CD8-positive, alpha-beta memory T cell (primary cell): ENCODE results near the gene CLCF1. TPM values are rescaled to one million over a fixed set of nuclear protein-coding genes. Genes with fewer than 3 reads are reported as not detected.

Experiments
- CTCF ChIA-PET: fragments of 350-600 bp; sonication (Branson Sonifier 250); formaldehyde crosslinking; loops from one replicate; lab custom pipeline; 2021; ENCODE audit warnings: antibody characterized with exemption; lab: Charles Lee
- POLR2A ChIA-PET: fragments of 350-600 bp; sonication (Branson Sonifier 250); formaldehyde crosslinking; loops from one replicate; lab custom pipeline; 2021; ENCODE audit warnings: antibody characterized with exemption; lab: Charles Lee
- DNase-seq, 5 donors: peaks; one replicate each; pipeline versions ENCODE4 v3.0.0 to v3.0.0-alpha.2; 2020 to 2022; ENCODE audit warnings: mixed read lengths in 1 of 5
- H3K27ac ChIP-seq: one replicate; pipeline ENCODE4 v1.7.0; 2013; ENCODE audit warnings: low read depth, mild to moderate bottlenecking, low read length, moderate library complexity
- H3K27me3 ChIP-seq: 2 replicates; pipeline ENCODE4 v1.7.0; 2013; ENCODE audit warnings: low read length, mild to moderate bottlenecking; ENCODE audit not compliant: insufficient read depth, poor library complexity, severe bottlenecking
- H3K36me3 ChIP-seq: 2 replicates; pipeline ENCODE4 v1.7.0; 2013; ENCODE audit warnings: mild to moderate bottlenecking, low read length, moderate library complexity; ENCODE audit not compliant: insufficient read depth
- H3K4me1 ChIP-seq: 2 replicates; pipeline ENCODE4 v1.7.0; 2013; ENCODE audit warnings: mild to moderate bottlenecking, low read length, moderate library complexity; ENCODE audit not compliant: insufficient read depth
- H3K4me3 ChIP-seq: 2 replicates; pipeline ENCODE4 v1.7.0; 2013; ENCODE audit warnings: mild to moderate bottlenecking, low read length
- H3K9me3 ChIP-seq: 2 replicates; pipeline ENCODE4 v1.7.0; 2013; ENCODE audit warnings: mild to moderate bottlenecking, low read length
- H3K27ac Mint-ChIP-seq, 8 donors: one replicate each; pipeline ENCODE4 v1.8.0; 2020 to 2021; ENCODE audit warnings: mixed read lengths in 8 of 8, mild to moderate bottlenecking in 6 of 8, inconsistent platforms in 3 of 8, moderate library complexity in 3 of 8
- H3K27me3 Mint-ChIP-seq, 2 donors: one replicate each; pipeline ENCODE4 v1.8.0; 2020 to 2021; ENCODE audit warnings: mixed read lengths in 2 of 2, mild to moderate bottlenecking in 1 of 2, moderate library complexity in 1 of 2
- H3K36me3 Mint-ChIP-seq, 3 donors: one replicate each; pipeline ENCODE4 v1.8.0; 2020 to 2021; ENCODE audit warnings: mixed read lengths in 3 of 3, inconsistent platforms in 1 of 3, mild to moderate bottlenecking in 1 of 3
- H3K4me1 Mint-ChIP-seq, 3 donors: one replicate each; pipeline ENCODE4 v1.8.0; 2020 to 2021; ENCODE audit warnings: mixed read lengths in 3 of 3, inconsistent platforms in 1 of 3, mild to moderate bottlenecking in 1 of 3
- H3K4me3 Mint-ChIP-seq, 7 donors: one replicate each; pipeline ENCODE4 v1.8.0; 2020 to 2021; ENCODE audit warnings: mixed read lengths in 7 of 7, mild to moderate bottlenecking in 6 of 7, moderate library complexity in 4 of 7, inconsistent platforms in 2 of 7
- H3K9me3 Mint-ChIP-seq, 5 donors: one replicate each; pipeline ENCODE4 v1.8.0; 2020 to 2022; ENCODE audit warnings: mixed read lengths in 5 of 5, mild to moderate bottlenecking in 3 of 5, moderate library complexity in 2 of 5, inconsistent platforms in 1 of 5
- polyA plus RNA-seq: library from polyadenylated mRNA; unstranded; fragments of 300-500 nt; fragmentation: Illumina TruSeq; gene quantifications from one replicate; pipeline ENCODE4 v1.2.3, GENCODE V29; 2021
- total RNA-seq, 2 experiments: library from RNA; stranded (reverse); gene quantifications; one replicate each; pipeline ENCODE4 v1.2.3, GENCODE V29; 2021

The CLCF1 gene
- total and polyA plus RNA-seq, 3 experiments from 2014 or later: 3.5 to 4.6 (median 4.2) TPM

DNA sequence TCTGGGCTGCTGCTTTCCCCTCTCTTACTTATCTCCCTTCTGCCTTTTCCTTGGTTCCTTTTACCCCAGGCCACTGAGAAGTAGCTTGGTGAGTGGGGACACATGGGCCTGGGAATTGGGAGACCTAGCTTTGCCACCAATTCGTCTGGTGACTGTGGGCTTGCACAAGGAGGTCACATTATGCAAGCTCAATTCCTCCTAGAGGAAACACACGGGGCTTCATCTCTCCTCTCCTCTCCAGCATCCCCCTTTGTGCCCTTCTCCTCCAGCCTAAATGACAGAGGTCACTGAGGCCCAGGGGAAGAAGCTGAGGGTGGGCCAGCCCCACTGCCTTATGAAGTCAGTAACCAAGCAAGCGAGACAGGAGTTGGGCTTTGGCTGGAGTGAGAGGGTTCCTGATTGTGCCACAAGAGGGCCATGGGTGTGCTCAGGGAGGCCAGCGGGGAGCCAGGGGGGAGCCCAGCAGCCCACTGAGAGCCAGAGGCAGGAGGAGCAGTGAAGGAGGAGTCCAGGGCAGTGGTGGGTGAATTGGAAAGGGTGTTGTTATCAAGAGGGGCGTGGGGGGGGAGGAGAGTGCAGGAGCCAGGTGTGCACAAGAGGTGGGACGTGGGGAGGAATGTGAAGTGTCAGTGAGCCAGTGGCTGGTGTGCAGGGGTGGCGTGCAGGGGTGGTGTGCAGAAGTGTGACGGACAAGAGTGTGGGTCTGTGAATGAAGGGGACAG is 2.0 kb downstream of the CLCF1 start:
- Histone ChIP-seq H3K27ac (peak overlapping the region; percentile 24), H3K4me3 (peak overlapping the region; percentile 34), H3K9me3 (no peaks in the 10 kb centered on the region), H3K4me1 (peaks cover 60% of the 10 kb centered on the region), H3K36me3 (no peaks in the 10 kb centered on the region), H3K27me3 (peaks cover 3% of the 10 kb centered on the region)
- ChIA-PET POLR2A (interaction anchor here (1.3 to 3.2 kb wide), 4 partner anchors 10 to 30 kb away, joined by 3 to 15 read pairs (median 5); partner anchors contain the start of genes POLD4 and PPP1CA), CTCF (interaction anchor here (0.9 to 25.1 kb wide), 11 partner anchors 13 to 134 kb away, joined by 3 to 860 read pairs (median 4); partner anchors contain the start of genes PITPNM1, POLD4 and TBC1D10C)
- Mint-ChIP-seq H3K36me3 (peaks cover 0 to 8% (median 0%) of the 10 kb centered on the region in 3 donors), H3K9me3 (peaks cover 0 to 4% (median 0%) of the 10 kb centered on the region in 5 donors), H3K27me3 (peaks cover 0 to 5% of the 10 kb centered on the region in 2 donors), H3K4me3 (peak overlapping the region; percentile 82 to 95 (median 90)), H3K27ac (peak overlapping the region; percentile 78 to 99 (median 92)), H3K4me1 (peaks cover 57 to 84% (median 62%) of the 10 kb centered on the region in 3 donors)
- peak in 1 of 5 donors; percentile 34 for DNase-seq

DNA sequence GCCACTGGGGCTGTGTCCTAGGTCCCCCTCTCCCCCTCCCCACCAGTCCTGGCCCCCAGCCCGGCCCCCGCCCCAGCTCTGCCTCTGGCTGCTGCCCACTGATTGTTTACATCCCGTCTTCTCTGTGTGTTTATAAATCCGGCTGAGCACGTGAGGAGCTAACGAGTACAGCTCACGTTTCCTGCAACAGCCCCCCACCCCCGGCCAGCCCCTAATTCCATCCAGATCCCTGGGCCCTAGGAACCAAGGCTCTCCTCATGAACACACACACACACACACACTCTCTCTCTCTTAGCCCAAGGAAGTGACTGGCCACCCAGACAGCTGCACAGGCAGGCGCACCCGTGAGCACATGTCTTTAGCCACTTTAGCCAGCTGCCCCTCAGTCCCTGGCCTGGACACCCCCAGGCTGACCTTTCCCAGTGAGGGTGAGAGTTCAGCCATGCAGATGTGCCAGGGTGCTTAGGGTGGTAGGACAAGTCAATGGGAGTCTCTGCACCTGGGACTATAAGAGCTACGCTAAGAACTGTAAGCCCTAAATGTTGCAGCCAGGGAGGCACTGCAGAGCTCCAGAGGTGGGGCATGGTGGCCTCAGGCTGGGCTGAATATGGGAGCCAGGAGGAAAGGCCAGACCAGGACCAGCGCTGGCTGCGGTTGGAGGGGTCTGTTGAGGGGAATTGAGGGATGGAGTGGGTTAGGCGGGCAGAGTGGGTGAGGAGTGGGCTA is 2.9 kb downstream of the CLCF1 start:
- H3K4me3 Mint-ChIP-seq: peak overlapping the region; percentile 69 to 95 (median 82)

DNA sequence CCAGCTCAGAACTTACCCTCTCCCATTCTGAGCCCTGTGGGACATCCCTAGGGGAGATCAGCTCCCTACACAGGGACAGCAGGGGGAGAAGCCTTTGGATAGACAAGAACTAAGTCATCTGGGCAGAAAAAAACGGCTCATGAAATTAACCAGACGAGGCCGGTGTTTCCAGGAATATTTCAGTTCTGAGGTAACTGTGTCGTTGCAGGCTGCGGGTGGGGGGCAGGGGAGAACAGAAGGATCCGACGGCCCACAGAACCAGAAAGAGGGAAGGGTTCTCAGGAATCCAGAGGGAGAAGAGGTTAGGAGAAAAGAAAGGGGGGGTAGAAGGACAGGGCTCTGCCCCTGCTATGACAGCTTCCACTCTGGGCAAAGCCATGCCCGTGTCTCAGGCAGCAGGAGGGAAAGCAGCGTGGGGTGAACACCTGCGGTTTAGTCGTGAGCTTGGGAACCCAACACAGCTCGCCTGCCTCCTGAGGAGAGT is 3.6 kb downstream of the CLCF1 start:
- POLR2A ChIA-PET: interaction anchor here (0.8 to 3.2 kb wide), 4 partner anchors 16 to 81 kb away, joined by 3 to 15 read pairs (median 6); partner anchors contain the start of genes ANKRD13D, POLD4 and PPP1CA
- H3K4me3 Mint-ChIP-seq: peak overlapping the region in 6 of 7 donors; percentile 52 to 85 (median 76)

More for the DNA sequence above, 2.9 kb downstream of the CLCF1 start:
- peaks cover 63 to 84% (median 67%) of the 10 kb centered on the region in 3 donors for H3K4me1 Mint-ChIP-seq
- peaks cover 3% of the 10 kb centered on the region for H3K27me3 ChIP-seq
- H3K36me3 ChIP-seq: no peaks in the 10 kb centered on the region
- no peaks in the 10 kb centered on the region for H3K9me3 ChIP-seq
- peak overlapping the region; percentile 12 to 95 (median 80) for H3K27ac Mint-ChIP-seq
- CTCF ChIA-PET: interaction anchor here (0.9 to 25.1 kb wide), 13 partner anchors 12 to 135 kb away, joined by 3 to 860 read pairs (median 4); partner anchors contain the start of genes PITPNM1, POLD4 and TBC1D10C
- H3K36me3 Mint-ChIP-seq: peaks cover 0 to 16% (median 0%) of the 10 kb centered on the region in 3 donors
- no peak overlapping the region for H3K4me3 ChIP-seq
- no peak for DNase-seq
- H3K27ac ChIP-seq: peak overlapping the region; percentile 24
- peaks cover 0 to 5% of the 10 kb centered on the region in 2 donors for H3K27me3 Mint-ChIP-seq
- H3K9me3 Mint-ChIP-seq: peaks cover 0 to 4% (median 0%) of the 10 kb centered on the region in 5 donors
- POLR2A ChIA-PET: interaction anchor here (0.8 to 3.2 kb wide), 6 partner anchors 11 to 82 kb away, joined by 3 to 15 read pairs (median 5); partner anchors contain the start of genes ANKRD13D, POLD4 and PPP1CA
- H3K4me1 ChIP-seq: peaks cover 54% of the 10 kb centered on the region

DNA sequence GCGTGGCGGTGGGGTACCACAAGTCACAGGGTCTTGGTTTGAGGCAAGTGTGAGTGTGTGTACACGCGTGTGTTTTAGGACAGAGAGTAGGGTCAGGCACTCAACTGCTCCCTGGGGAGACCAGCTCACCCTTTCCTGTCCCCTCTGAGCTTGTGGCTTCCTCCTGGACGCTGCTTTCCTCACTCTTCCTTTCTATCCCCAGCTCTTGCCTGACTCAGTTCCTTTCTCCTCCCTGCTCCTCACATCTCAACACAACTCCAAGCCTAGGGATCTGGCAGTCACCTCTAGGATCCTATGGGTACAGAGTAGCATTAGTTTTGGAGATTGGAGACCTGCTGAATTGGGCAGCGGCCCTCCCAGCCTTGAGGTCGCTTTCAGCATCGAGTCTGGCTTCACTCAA is 4.1 kb downstream of the CLCF1 start:
- DNase-seq: no peak
- Histone ChIP-seq H3K36me3 (no peaks in the 10 kb centered on the region), H3K4me1 (peaks cover 59% of the 10 kb centered on the region), H3K27ac (no peak overlapping the region), H3K9me3 (no peaks in the 10 kb centered on the region), H3K4me3 (no peak overlapping the region), H3K27me3 (no peaks in the 10 kb centered on the region)
- Mint-ChIP-seq H3K27me3 (peaks cover 0 to 5% of the 10 kb centered on the region in 2 donors), H3K9me3 (peaks cover 0 to 4% (median 0%) of the 10 kb centered on the region in 5 donors), H3K4me1 (peaks cover 66 to 84% (median 71%) of the 10 kb centered on the region in 3 donors), H3K36me3 (peaks cover 0 to 27% (median 2%) of the 10 kb centered on the region in 3 donors), H3K27ac (peak overlapping the region in 7 of 8 donors; percentile 43 to 91 (median 72)), H3K4me3 (peak overlapping the region; percentile 30 to 85 (median 76))
- ChIA-PET CTCF (interaction anchor here (9.2 to 25.1 kb wide), 2 partner anchors 11 to 15 kb away, joined by 113 to 860 read pairs; partner anchors contain the start of gene POLD4), POLR2A (interaction anchor here (1.6 to 3.2 kb wide), 2 partner anchors 16 to 23 kb away, joined by 5 to 15 read pairs; partner anchors contain the start of gene POLD4)

More for the DNA sequence above, 3.6 kb downstream of the CLCF1 start:
- no peak for DNase-seq
- peaks cover 59% of the 10 kb centered on the region for H3K4me1 ChIP-seq
- no peaks in the 10 kb centered on the region for H3K9me3 ChIP-seq
- Mint-ChIP-seq H3K27me3 (peaks cover 0 to 5% of the 10 kb centered on the region in 2 donors), H3K9me3 (peaks cover 0 to 4% (median 0%) of the 10 kb centered on the region in 5 donors), H3K4me1 (peaks cover 66 to 84% (median 71%) of the 10 kb centered on the region in 3 donors), H3K27ac (peak overlapping the region; percentile 43 to 91 (median 70)), H3K36me3 (peaks cover 0 to 21% (median under 1%) of the 10 kb centered on the region in 3 donors)
- no peaks in the 10 kb centered on the region for H3K36me3 ChIP-seq
- peaks cover 3% of the 10 kb centered on the region for H3K27me3 ChIP-seq
- H3K4me3 ChIP-seq: no peak overlapping the region
- CTCF ChIA-PET: interaction anchor here (1.0 to 25.1 kb wide), 8 partner anchors 12 to 108 kb away, joined by 3 to 860 read pairs (median 4); partner anchors contain the start of genes POLD4 and TBC1D10C
- no peak overlapping the region for H3K27ac ChIP-seq

DNA sequence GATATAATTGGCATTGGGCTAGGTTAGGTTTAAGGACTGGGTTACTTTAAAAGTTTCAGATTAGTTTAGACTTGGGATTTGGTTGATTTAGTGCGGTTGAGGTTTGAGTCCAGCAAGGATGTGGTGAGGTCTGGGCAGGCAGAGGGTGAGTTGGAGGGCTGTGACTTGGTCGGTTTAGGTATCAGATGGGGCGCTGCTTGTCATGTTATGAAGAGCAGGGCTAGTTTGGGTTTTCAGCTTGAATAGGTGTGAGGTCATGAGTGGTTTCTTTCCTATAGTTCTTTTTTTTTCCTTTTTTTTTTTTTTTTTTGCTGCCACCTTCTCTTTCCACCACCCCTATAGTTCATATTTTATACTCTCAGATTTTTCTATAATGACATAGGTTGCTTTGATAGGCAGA is 4.8 kb downstream of the CLCF1 start:
- H3K9me3 ChIP-seq: no peaks in the 10 kb centered on the region
- ChIA-PET POLR2A (interaction anchor here (0.7 kb wide), 1 partner anchor 126 kb away, joined by 10 read pairs; no protein-coding TSS in a partner anchor), CTCF (interaction anchor here (9.2 to 25.1 kb wide), 2 partner anchors 10 to 15 kb away, joined by 113 to 860 read pairs; partner anchors contain the start of gene POLD4)
- no peaks in the 10 kb centered on the region for H3K36me3 ChIP-seq
- H3K36me3 Mint-ChIP-seq: peaks cover 0 to 32% (median 2%) of the 10 kb centered on the region in 3 donors
- peaks cover 0 to 5% of the 10 kb centered on the region in 2 donors for H3K27me3 Mint-ChIP-seq
- peaks cover 0 to 4% (median 0%) of the 10 kb centered on the region in 5 donors for H3K9me3 Mint-ChIP-seq
- peaks cover 69 to 84% (median 73%) of the 10 kb centered on the region in 3 donors for H3K4me1 Mint-ChIP-seq
- H3K4me3 ChIP-seq: no peak overlapping the region
- peak overlapping the region in 6 of 7 donors; percentile 18 to 78 (median 42) for H3K4me3 Mint-ChIP-seq
- peaks cover 58% of the 10 kb centered on the region for H3K4me1 ChIP-seq
- H3K27me3 ChIP-seq: no peaks in the 10 kb centered on the region
- DNase-seq: peak in 1 of 5 donors; percentile 37
- peak overlapping the region; percentile 51 to 91 (median 70) for H3K27ac Mint-ChIP-seq
- no peak overlapping the region for H3K27ac ChIP-seq

DNA sequence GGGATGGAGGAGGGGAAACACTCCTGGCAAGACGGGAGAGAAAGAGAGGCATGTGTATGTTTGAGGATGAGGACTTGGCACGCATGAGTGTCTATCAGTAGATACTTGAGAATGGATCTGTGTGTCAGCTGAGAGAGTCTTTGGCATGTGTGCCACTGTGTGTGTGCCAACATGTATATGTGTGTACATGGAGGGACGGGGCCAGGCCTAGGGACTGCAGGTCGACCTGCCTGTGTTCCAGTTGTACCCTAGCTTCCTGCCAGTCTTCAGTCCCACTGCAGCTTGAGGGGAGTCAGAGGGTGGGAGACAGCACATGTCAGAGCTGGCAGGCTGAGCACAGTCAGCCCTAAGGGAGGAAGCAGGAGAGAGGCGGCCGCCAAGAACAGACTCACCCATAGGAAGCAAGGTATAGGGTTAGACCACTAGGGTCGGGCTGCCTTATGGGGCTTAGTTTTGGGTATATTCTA is 5.6 kb downstream of the CLCF1 start:
- Histone ChIP-seq H3K36me3 (no peaks in the 10 kb centered on the region), H3K9me3 (no peaks in the 10 kb centered on the region), H3K4me1 (peaks cover 58% of the 10 kb centered on the region), H3K4me3 (no peak overlapping the region), H3K27ac (no peak overlapping the region), H3K27me3 (no peaks in the 10 kb centered on the region)
- peaks cover 73 to 87% (median 82%) of the 10 kb centered on the region in 3 donors for H3K4me1 Mint-ChIP-seq
- H3K36me3 Mint-ChIP-seq: peaks cover 0 to 30% (median 2%) of the 10 kb centered on the region in 3 donors
- H3K4me3 Mint-ChIP-seq: peak overlapping the region in 5 of 7 donors; percentile 10 to 84 (median 42)
- H3K27ac Mint-ChIP-seq: peak overlapping the region; percentile 21 to 91 (median 67)
- H3K9me3 Mint-ChIP-seq: peaks cover 0 to 2% (median 0%) of the 10 kb centered on the region in 5 donors
- CTCF ChIA-PET: interaction anchor here (2.1 to 19.6 kb wide), 3 partner anchors 12 to 16 kb away, joined by 7 to 860 read pairs (median 53); partner anchors contain the start of genes CLCF1, POLD4 and RAD9A
- DNase-seq: no peak
- H3K27me3 Mint-ChIP-seq: peaks cover 0 to 3% of the 10 kb centered on the region in 2 donors
- POLR2A ChIA-PET: no interaction called here
